IPS-NIHi7 (cell line): ENCODE measurements around the gene SLC25A23.

Source experiments
- DNase-seq: peaks from one replicate; pipeline ENCODE4 v3.0.0; 2012; ENCODE audit warnings: mixed read lengths; ENCODE audit errors: extremely low spot score

Gene SLC25A23

DNA sequence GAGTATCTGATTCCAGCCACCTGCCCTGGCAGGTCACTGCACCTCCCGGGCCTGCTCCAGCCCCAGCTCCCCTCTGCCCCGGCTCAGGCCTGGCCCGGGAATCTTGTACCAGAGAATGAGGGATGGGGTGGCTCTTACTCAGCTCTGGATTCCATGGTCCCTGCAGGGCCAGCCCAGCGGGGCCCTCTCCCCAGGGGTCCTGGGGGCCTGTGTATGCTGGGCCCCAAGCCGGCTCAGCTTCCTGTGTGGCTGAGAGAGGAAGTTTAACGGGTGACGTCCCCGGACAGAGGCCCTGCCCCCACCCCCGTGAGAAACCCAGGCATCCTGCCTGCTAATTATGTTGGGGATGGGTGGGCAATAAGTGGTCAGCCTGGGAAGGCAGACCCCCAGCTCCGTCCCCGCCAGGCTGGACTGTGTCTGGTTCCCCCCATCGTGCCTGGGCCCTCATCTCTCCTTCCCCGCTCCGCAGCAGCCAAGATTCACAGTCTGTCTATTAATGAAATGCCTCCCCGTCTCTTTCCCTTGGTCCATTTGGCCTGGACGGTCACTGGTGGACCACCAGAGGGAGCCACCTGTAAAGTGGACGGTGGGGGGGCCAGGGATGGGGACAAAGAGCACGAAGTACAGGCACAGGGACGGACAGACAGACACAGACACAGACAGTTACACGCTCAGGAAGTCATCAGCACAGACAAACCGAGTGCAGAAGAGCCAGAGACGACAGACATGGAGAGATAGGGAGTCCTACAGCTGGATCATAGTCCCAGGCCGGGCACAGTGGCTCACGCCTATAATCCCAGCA is 22.1 kb upstream of the SLC25A23 start, which contains the start of gene DENND1C:
TSS of gene DENND1C (minus strand) at position 247 of the 802 bp plus-strand sequence. CDS start at position 155, 92 bp downstream.
- no peak for DNase-seq

DNA sequence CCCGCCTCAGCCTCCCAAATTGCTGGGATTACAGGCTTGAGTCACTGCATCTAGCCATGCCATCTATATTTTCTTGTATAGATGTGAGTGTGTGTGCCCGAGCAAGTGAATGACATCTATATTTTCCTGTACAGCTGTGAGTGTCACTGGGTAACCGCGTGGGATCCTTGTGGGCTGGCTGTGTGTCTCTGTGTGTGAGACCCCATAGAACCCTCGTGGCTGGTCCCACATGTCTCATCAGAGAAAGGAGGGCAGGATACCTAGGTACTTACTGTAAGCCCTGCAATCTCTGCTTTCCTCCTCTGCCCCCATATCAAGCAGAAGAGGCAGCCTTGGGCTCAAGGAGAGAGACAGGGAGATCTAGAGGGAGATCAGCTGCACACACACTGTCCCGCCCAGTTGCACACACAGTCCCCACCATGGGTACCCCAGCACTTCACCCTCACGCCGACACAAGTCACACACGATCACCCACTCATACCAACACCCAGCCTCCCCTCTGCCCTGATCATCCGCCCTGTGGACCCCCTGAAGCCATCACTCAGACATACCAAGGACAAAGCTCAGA is 21.3 kb upstream of the SLC25A23 start:
- DNase-seq: no peak

DNA sequence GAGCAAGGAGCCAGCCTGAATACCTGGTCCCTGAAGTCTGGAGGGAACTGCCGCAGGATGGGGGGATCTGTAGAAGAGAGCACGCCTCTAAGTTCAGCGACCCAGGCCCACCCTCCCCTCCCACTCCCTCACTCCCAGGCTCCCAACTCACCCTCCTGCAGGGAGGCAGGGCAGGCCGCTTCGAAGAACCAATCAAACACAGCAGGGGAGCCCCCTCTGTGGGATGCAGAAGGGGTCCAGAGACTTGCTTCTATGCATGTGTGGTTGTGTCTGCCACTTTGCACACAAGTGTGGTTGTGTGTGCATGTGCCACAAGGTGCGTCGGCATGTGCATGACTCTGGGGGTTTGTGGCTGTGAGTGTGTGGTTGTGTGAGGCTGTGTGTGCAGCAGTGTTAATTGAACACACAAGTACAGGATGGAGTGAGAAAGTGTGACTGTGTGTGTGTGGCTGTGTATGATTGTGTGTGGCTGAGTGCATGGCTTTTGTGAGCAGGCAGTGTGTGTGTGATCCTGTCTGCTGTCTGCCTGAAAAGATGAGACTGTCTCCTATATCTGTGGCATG is 20.3 kb upstream of the SLC25A23 start:
- no peak for DNase-seq

DNA sequence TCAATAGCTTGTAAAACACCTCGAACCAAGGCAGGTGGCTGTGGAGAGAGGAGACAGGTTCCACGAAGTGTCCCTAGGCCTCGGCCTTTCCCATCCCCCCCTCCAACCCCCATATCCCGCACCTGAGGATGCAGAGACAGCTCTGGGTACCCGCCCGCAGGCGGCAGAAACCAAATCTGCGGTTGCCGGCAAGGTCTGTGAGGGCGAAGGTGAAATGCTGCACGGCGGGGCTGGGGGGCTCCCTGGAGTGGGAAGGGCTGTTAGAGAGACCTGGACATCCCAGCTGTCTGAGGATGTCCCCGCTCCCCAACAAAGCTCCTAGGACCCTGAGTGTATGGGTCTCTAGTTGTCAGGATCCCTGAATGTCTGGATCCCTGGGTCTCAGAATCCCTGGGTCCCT is 19.2 kb upstream of the SLC25A23 start:
- DNase-seq: no peak

DNA sequence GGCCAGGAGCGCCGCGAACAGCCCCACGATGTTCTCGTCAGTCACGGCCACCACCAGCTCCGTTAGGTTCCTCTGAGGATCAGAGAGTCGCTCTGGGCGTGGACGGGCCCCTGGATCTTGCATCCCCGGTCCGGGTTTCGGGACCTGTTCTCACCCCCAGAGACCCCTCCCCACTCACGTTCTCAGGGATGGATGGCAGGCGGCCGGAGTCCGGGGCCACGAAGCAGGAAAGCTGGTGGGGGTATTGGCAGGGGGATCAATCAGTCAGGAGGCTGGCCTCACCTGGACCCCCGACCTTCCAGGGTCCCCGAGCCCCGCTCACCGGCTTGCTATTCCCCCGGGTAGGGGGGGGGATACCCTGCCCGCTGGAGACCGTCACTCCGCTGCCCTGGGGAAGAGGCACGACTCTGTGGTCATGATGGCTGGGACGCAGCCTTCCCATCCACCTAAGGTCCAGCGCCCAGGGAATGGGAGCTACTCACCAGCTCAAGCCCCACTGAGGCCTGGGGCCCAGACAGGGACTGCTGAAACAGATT is 17.4 kb upstream of the SLC25A23 start:
- no peak for DNase-seq

DNA sequence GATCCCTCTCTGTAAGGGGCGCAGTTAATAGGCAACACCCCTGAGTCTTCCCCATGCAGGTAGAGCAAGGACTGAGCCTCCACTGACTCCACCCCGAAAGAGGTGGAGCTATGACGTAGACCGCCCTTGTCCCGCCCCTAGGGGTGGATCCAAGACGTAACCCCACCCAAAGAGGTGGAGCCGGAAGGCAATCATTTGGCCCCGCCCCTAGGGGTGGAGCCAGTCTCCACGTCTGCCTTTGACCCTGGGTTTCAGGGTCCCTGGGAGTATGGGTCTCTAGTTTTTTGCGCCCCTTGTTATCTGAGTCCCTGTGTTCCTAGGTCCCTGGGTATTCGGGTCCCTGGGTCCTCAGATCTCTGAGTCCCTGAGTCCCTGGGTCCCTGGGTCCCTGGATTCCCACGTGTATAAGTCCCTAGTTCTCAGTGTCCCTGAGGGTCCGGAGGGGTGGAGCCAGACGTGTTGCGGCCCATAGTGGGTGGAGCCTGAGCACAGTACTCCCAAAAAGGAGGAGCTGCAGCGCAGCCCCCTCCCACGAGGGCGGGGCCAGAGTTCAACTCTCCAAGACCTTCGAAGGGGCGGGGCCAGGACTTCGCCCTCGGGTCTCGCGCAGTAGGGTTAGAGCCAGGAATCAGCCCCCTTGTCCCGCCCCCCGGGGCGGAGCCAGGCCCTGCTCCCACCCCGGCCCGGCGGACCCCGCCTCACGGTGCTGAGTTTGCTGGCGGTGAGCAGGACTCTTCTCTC is 16.7 kb upstream of the SLC25A23 start:
- DNase-seq: peak; percentile 98

DNA sequence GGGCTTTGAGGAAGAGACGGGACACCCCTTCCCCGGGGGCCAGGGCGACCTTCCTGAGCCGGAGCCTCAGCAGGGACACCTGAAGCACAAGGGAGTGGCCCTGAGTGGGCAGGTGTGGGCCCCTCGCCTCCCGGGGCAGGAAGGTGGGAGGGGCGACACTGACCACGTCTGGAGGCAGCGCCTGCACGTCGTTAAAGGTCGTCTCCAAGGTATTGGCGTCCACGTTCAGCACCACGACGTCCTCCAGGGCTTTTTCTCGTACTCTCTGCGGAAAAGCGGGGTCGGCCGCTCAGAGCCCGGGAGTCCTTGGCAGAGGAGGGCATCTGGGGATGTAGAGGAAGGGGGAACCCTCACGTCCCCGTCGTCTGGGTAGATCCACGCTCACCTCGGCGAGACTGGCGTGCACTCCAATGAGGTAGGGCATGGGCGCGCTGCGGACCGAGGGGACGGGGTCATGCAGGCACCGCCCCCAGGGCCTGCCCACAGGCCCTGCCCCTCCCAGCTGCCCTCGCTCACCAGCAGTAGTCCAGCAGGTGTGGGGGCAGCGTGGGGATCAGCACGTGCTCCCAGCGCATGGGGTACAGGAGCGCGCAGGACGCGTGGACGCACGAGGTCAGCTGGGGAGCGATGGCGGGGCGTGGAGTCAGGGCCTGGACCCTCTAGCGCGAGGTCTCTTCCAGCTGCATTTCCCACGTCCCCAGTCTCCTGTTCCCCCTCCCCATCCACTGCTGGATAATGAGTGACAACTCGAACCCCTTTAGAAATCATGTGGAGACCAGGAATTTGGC is 15.9 kb upstream of the SLC25A23 start:
- DNase-seq: peak; percentile 38

DNA sequence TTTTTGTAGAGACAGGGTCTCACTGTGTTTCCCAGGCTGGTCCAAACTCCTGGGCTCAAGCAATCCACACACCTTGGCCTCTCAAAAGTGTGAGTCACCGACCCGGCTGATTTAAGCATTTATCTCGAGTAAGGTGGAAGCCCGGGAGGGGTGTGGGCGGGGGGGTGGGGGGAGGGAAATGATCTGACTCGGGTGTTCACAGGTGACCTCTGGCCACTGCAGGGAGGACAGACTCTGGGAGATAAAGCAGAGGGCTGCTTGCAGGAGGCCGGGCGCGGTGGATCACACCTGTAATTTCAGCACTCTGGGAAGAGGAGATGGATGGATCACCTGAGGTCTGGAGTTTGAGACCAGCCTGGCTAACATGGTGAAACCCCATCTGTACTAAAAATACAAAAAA is 14.1 kb upstream of the SLC25A23 start:
- DNase-seq: no peak

DNA sequence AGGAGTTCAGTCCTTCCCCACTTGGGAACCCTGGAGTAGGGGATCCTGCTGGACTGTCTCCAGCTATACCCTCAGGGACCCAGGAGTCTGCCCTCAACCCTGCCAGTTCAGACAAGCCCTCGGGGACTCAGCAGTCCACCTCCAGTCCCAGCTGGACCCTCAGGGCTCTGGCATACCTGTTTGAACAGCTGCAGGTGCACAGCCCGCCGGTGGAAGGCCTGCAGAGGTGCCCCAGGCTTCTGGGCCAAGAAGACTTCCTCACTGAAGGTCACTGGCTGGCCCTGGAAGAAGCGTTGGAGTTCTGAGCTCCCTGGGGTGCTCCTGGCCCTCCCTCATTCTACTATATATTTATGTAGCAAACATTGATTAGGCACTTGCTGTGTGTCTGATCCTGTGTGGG is 13.1 kb upstream of the SLC25A23 start:
- DNase-seq: no peak

DNA sequence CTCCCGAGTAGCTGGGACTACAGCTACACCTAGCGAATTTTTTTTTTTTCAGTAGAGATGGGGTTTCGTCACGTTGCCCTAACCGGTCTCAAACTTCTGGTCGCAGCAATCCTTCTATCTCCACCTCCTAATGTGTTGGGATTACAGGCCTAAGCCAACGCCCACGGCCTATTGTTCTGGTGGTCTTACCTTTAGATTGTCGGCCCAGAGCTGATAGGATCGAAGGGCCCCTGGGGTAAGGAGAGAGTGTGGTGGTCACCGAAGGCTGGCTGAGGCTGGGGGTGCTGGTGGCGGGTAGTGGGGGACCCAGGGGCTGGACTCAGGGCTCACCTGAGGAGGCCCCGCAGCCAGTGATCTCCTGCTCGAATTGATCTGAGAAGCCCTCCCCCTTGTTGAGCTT is 11.5 kb upstream of the SLC25A23 start:
- DNase-seq: no peak

DNA sequence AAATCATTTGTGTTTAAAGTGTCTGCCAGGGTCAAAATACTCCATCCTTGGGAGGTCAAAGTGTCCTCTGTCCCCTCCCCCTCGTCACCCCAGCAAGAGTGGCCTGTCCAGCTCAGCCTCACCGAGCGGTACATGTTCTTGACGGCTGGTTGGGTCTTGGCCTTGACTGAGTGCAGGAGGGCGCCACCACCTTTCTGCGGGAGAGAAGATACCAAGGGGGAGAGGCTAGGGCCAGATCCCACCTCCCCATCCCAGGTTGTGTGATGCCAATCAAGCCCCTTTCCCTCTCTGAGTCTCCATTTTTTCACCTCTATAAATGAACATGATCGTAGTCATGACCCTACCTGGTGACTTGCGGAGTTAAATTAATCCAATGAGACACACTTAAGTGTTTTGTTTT is 10.6 kb upstream of the SLC25A23 start:
- DNase-seq: no peak

DNA sequence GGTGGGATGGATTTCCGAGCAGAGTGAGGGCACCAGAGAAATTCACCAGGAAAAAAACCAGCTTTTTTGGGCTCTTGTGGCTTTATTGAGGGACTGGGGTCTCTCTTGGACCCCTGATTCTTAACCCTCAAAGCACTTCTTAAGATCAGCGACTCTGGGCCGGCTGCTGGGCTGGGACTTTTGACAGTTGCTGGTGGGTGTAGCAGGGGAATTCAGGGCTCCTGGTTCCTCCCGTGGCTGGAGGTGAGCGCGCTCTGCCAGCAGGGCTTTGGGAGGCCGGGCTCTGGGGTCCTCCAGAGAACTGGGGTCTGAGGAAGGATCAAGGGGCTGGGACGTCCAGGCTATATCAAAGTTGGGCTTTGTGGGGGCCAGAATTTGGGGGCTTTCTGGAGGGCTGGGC is 7.8 kb upstream of the SLC25A23 start:
- no peak for DNase-seq

DNA sequence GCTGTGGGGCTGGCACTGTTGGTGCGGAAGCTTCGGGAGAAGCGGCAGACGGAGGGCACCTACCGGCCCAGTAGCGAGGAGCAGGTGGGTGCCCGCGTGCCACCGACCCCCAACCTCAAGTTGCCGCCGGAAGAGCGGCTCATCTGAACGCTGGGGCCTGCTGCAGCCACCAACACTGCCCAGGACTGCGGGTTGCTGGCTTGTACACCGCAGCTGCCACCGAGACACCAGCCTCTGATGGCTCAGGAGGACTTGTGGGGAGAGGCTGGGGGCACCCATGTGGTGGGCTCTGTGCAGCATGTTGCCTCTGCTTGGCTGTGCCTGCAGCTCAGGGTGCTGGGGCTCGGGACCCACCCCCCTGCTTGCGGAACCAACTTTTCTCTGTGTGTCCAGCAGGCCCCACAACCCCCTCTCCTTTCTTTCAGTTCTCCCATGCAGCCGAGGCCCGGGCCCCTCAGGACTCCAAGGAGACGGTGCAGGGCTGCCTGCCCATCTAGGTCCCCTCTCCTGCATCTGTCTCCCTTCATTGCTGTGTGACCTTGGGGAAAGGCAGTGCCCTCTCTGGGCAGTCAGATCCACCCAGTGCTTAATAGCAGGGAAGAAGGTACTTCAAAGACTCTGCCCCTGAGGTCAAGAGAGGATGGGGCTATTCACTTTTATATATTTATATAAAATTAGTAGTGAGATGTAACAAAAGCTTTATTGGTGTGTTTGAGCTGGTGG is 7.1 kb upstream of the SLC25A23 start:
- DNase-seq: no peak

DNA sequence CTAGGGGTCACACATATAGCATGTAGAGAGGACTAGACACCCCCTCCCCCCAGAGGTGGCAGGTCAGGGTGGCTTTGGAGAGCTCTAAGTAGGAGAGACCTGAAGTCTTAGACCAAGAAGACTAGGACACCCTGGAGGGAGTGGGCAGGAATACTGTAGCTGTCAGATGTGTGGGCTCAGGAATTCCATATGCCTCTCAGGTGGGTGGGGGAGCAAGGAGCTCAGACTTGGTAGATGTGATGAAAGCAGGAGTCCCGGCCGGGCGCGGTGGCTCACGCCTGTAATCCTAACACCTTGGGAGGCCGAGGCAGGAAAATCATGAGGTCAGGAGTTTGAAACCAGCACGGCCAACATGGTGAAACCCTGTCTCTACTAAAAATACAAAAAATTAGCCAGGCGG is 6.1 kb upstream of the SLC25A23 start:
- no peak for DNase-seq

DNA sequence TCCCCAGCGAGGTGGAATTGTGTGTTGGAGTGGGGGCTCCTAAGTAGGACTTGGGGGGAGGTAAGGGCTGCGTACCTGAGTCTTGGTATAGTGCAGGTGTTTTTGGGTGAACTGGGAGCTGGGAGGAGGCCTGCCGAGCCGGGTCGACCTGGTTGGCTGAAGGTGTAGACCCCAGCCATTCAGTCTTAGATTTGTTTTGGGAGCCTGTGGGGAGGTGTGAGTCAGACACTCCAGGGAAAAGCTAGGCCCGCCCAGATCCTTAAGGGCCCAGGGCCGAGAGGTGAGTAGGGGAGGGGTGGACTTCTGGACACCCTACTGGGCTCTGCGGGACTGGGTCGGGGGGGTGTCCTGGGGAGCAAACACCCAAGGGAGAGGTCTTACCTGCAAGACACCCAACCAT is 5.4 kb upstream of the SLC25A23 start:
- DNase-seq: peak; percentile 26

DNA sequence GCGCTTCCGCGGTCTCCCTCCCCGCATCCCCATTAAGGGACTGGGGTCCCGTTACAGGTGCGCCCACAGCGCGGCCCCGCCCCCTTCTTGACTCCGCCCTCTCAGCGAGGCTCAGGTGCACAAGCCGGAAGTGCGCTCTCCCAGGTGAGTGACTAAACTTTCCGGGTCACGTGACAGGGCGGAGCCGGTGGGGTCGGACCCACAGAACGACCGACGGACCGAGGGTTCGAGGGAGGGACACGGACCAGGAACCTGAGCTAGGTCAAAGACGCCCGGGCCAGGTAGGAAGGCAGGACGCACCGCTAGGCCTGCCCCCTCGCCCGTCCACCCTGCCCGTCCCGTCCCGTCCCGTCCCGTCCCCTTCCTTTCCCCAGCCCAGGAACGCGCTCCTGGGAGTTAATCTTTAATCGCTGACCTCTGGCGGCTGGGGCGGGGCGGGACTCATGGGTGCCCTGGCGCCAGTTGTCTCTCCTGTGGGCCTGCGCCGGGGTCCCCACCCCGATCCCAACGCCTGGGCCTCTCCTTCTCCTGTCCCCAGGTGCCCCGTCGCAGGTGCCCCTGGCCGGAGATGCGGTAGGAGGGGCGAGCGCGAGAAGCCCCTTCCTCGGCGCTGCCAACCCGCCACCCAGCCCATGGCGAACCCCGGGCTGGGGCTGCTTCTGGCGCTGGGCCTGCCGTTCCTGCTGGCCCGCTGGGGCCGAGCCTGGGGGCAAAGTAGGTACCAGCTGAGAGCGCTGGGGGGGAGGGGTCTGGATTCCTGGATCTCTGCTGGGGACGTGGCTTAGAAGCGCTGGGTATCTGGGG is 4.7 kb upstream of the SLC25A23 start, which contains the start of gene CRB3:
TSS of gene CRB3 (plus strand) at position 202 of the 804 bp plus-strand sequence. CDS start at position 633, 431 bp downstream.
- DNase-seq: peak; percentile 84

DNA sequence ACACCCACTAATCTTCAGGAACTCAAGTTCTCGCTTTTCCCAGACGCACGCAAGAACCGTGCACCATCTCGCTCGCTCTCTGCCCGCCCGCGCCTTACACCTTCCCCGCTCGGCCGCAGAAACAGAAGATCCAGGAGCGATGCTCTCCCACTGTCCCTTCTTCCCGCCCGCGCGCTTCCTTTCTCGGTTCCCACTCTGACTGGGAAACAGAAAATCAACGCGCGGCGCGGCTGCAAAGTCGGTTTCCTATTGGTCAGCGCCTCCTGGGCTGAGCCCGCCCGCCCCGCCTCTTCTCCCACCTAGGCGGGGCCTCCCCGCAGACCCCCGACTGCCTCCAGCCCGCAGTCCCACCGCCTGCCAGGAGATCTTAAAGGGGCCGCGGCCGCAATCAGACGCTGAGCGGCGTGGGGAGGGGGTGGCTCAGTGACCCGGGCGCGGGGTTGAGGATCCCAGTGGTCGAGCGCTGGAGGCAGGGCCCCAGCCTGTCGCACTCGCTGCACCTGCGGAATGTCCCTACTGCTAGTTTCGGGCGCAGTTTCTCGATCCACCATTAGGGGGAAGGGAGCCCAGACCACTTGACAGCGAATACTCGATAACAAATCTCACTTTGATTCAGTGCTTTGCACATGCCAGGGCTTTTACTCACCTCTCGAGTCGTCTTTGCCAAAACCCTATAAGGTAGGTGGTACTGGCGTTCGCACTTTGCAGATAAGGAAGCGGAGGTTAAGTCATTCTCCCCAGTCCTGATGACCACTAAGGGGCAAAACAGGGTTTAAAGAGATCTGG is 700 bp upstream of the SLC25A23 start:
- DNase-seq: peak; percentile 97

DNA sequence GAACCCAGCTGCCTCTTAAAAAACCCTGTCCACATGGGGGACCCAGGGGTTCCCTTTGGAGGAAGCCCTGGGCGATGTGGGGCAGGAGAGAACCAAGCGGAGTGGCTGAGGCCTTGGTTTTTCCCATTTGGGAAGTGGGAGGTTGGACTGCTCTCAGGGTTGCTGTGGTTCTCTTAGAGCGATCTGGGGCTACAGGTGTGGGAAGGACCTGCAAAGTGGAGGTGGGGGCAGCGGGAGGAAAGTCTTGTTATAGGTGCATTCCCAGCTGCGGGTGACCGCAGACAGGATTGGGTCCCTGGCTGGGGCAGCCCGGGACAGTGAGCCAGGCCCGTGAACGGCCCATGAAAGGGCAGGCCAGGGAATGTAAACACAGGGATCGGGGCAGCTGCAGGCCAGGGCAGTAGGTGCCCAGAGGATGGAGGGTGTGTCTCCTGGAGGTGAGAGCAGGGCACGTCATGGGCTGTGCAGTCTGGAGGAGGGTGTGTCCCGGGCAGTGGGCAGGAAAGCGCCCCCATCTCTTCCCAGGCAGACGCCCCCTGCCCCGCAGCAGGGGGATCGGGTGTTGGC is 814 bp downstream of the SLC25A23 start:
- peak; percentile 26 for DNase-seq
